Epithelial cell of esophagus (primary cell): ENCODE data around the gene TMEM123.
A peak's percentile ranks its signal among the peaks of the same experiment; 100 is the strongest.

Experiments used
- DNase-seq: peaks from one replicate; pipeline ENCODE4 v3.0.0; 2010; ENCODE audit warnings: low read depth
- H3K4me3 ChIP-seq: 2 replicates; pipeline ENCODE4 v1.5.1; 2011; ENCODE audit warnings: mild to moderate bottlenecking, low read length, control low read depth
- TF ChIP-seq, protein P1 (sequence below): IDR thresholded peaks from 2 replicates; pipeline ENCODE4 v1.5.1; 2011; ENCODE audit warnings: low read depth, mild to moderate bottlenecking, low read length, control low read depth, inconsistent platforms; ENCODE audit not compliant: insufficient read depth; ENCODE audit errors: missing control alignments

The TMEM123 gene

DNA sequence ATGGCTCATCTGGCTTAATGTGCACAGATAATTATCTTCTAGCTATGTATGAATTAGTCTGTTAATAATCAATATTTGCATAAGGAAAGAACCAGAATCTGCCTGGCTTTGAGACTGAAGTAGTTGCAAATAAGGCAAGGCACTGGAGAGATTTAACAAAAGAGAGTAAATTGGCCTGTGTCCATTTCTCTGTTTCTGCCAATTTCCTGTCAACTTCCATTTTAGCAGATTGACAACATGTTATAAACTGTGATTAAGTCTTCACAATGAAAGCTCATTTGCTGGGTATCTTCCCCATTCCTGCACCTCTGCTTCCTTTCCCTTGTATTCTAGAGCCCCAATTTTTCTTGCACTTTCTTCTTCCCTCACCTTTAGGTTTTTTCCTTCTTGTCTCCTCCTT is 5.3 kb upstream of the TMEM123 start:
- no peak overlapping the region for H3K4me3 ChIP-seq
- TF ChIP-seq, protein P1, sequence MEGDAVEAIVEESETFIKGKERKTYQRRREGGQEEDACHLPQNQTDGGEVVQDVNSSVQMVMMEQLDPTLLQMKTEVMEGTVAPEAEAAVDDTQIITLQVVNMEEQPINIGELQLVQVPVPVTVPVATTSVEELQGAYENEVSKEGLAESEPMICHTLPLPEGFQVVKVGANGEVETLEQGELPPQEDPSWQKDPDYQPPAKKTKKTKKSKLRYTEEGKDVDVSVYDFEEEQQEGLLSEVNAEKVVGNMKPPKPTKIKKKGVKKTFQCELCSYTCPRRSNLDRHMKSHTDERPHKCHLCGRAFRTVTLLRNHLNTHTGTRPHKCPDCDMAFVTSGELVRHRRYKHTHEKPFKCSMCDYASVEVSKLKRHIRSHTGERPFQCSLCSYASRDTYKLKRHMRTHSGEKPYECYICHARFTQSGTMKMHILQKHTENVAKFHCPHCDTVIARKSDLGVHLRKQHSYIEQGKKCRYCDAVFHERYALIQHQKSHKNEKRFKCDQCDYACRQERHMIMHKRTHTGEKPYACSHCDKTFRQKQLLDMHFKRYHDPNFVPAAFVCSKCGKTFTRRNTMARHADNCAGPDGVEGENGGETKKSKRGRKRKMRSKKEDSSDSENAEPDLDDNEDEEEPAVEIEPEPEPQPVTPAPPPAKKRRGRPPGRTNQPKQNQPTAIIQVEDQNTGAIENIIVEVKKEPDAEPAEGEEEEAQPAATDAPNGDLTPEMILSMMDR, result no peak
- no peak for DNase-seq

DNA sequence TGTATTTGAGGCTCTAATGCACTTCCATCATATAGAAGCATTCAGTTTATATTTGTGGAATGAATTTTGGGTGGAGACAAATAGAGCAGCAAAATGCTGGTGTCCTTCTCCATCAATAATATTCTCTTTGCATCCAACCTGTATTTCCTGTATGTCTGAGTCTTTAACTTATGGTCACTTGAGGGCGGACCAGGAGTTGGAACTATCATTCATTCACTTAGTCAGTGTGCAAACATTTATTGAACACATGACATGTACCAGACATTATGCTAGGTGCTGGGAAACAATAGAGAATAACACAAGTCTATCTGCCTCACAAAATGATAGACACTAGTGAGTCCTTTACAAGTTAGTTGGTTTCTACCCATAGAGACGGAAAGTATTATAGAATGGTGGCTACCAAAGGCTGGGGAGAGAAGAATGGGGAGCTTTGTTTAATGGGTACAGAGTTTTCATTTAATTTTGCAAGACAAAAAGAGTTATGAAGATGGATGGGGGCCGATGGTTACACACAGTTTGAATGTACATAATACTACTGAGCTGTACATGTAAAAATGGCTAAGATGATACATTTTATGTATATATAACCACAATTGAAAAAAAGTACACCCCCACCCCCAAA is 4.6 kb upstream of the TMEM123 start:
- TF ChIP-seq, protein P1, result no peak
- no peak overlapping the region for H3K4me3 ChIP-seq
- peak; percentile 68 for DNase-seq

DNA sequence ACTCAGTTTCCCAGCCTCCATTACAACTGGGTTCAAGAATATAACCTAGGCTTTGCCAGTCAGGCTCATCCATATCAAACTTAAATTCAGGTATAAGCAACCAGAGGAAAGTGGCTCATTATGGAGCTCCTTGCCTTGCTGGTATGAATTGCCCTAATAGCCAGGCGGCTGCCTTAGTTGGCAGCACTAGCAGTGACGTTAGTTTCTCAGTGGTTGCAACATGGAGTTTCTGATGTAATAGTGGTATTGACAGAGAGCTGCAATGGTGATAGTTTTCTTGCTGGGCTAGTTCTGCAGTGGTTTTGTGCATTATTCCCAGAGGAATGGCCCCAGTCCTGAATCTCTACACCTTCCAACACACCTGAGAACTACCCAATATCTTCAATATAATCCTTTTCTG is 3.8 kb upstream of the TMEM123 start:
- peak; percentile 87 for DNase-seq
- TF ChIP-seq, protein P1, result no peak
- no peak overlapping the region for H3K4me3 ChIP-seq

DNA sequence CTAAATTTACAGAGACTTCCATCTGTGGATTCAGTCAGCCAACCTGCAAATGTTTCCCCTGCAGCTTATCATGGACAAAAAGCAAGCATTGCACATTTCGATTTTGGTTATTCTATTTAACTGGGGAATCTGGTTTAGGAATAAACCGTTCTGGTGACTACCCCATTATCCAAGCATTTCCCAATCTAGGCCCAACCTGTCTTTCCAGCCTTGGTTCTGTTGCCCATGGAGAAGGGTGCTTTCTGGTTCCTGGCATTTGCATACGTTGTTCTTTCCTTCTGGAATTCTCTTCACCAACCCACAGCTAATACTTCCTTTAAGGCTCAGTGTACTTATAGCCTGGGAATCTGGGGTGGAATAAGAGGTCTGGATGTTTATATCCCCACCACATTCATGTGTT is 1.4 kb upstream of the TMEM123 start:
- TF ChIP-seq, protein P1, result no peak
- no peak overlapping the region for H3K4me3 ChIP-seq
- DNase-seq, result peak; percentile 85

DNA sequence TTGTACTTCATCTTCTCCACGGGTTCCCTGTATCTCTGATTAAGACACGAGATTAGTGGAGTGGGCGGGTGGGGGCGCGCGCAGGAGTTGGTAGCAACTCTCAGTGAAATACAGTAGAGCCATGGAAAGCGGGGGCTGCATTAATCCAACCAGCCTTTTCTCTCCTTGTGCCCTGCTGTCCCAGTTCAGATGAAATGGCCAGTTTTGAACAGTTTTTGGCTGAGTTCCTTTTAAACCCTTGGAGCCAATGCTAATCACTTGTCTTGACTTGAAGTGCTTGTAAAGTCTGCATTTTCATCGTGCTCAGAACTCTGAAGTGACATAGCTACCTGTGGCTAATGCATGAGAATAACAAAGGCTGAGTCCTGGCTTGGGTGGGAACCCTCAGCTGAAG is 734 bp upstream of the TMEM123 start:
- TF ChIP-seq, protein P1, result no peak
- H3K4me3 ChIP-seq, result peak overlapping the region; percentile 78
- DNase-seq, result peak; percentile 44

DNA sequence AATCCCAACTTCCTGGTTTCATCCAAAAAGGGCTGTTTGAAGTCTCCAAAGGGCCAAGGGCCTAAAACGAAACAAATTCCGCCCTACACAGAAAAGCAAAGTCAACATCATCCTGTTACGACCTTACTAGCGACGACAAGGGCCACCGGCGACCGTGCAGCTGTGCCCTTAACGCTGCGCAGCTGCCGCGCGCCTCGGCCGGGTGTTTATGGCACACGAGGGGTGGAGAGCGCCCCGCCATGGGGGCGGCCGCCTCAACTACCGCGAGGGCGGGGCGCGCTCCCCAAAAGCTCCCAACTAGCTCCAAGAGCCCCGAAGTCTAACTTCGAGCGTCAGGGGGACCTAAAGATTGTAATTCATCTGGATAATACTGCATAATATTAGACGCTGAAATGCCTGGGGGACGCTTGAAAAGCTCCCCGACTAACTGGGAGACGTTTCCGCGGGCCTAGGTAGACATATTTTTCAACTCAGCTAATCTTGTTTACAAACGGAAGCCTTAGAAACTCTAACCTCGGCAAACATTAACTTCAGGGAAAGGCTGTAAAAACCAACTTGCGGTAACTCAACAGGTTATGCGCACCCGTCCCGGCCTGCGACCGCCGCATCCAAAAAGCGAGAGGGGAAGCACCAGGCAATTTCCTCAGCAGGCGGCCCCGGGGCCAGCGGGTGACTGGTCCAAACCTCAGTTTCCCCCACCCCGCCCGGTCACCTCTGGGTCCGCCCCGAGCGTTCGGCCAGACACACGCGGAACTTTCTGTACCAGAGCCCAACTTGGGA is 694 bp downstream of the TMEM123 start:
- peak; percentile 55 for DNase-seq
- peak overlapping the region; percentile 78 for H3K4me3 ChIP-seq
- TF ChIP-seq, protein P1, result peak; percentile 9

DNA sequence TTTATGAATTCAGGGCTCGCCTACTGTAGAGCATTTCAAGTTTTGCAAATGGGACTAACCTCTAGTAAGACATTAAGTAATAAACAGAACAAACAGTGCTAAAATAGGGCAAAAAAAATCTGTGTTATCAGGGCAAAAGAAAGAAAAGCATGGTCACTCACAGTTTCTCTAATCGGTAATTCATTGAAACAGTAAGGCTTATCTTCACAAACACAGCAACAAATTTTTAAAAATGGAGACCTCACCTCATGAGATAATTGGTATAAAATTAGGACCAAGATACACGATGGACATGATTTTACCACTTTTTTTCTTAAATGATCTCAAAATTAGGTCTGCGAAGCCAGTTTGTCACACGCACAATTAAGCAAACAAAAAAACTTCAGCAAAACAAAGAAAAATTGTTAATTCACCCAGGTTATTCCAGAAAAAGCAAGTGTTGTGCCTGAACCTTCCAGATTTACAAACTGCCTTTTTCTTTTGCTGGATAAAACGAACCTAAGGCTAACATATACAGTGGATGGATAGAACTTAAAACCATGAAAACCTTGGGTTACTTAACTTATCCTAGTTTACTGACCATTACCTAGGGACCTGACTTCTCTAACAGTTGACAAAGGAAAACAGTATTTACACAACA is 1.4 kb downstream of the TMEM123 start:
- TF ChIP-seq, protein P1, result no peak
- DNase-seq, result no peak
- H3K4me3 ChIP-seq, result peak overlapping the region; percentile 78
